Skin of body (tissue), 2 donors: ENCODE data around the gene CD4. TPM values are rescaled to one million over a fixed set of nuclear protein-coding genes. Genes with fewer than 3 reads are reported as not detected.
"Not testable (repeated sequence)": the region's sequence is repeated elsewhere in the genome, so short reads cannot be mapped to it uniquely, and the experiment has no call there.

ENCODE experiments used
- DNase-seq: peaks from one replicate; lab custom pipeline; 2025; lab: John Stamatoyannopoulos, UW
- total RNA-seq: library from RNA; depleted of rRNA; stranded (reverse); fragments of >200 nt; gene quantifications from one replicate; pipeline ENCODE4 v1.2.3, GENCODE V29; 2014

CD4 gene
- 9.7 TPM for total RNA-seq

- no peak for DNase-seq
These were observed at the start of gene CD4 for GRCh38 chr12:6788972-6789924. TSS of gene CD4 (plus strand) at chr12:6789528. CDS start at chr12:6800139, 10,611 bp downstream.

- DNase-seq, result not testable (repeated sequence)
These were observed 47.2 kb upstream of the CD4 start for GRCh38 chr12:6742080-6742479.

GRCh38 chr12:6742834-6743233 lies 46.5 kb upstream of the CD4 start:
- DNase-seq, result no peak

GRCh38 chr12:6743300-6743699 lies 46.0 kb upstream of the CD4 start:
- not testable (repeated sequence) for DNase-seq

GRCh38 chr12:6745741-6746525 lies 43.4 kb upstream of the CD4 start:
- no peak for DNase-seq

GRCh38 chr12:6747216-6747615 lies 42.1 kb upstream of the CD4 start:
- DNase-seq, result no peak

GRCh38 chr12:6748761-6749160 lies 40.6 kb upstream of the CD4 start:
- DNase-seq, result no peak

- DNase-seq, result no peak
These were observed 38.8 kb upstream of the CD4 start for GRCh38 chr12:6750506-6750905.

GRCh38 chr12:6751767-6752166 lies 37.6 kb upstream of the CD4 start:
- no peak for DNase-seq

- DNase-seq, result peak; percentile 67
These were observed 37.0 kb upstream of the CD4 start for GRCh38 chr12:6752167-6752920.

GRCh38 chr12:6752921-6753771 lies 36.2 kb upstream of the CD4 start, which contains the start of gene MLF2:
TSS of gene MLF2 (minus strand) at chr12:6753141. CDS start at chr12:6752334, 807 bp downstream.
- peak; percentile 99 for DNase-seq

GRCh38 chr12:6753772-6754356 lies 35.5 kb upstream of the CD4 start:
- no peak for DNase-seq

- DNase-seq, result no peak
These were observed 34.9 kb upstream of the CD4 start for GRCh38 chr12:6754411-6754810.

GRCh38 chr12:6757028-6757690 lies 32.2 kb upstream of the CD4 start:
- no peak for DNase-seq

- DNase-seq, result no peak
These were observed 30.7 kb upstream of the CD4 start for GRCh38 chr12:6758506-6759095.

- DNase-seq, result no peak
These were observed 29.6 kb upstream of the CD4 start for GRCh38 chr12:6759741-6760140.

- no peak for DNase-seq
These were observed 25.9 kb upstream of the CD4 start for GRCh38 chr12:6763380-6763779.

- DNase-seq, result peak; percentile 99
These were observed 25.1 kb upstream of the CD4 start for GRCh38 chr12:6764011-6764828.
